ENCODE measurements around the gene EPB41L5.
"Not testable (repeated sequence)": the region's sequence is repeated elsewhere in the genome, so short reads cannot be mapped to it uniquely, and the experiment has no call there.

Gene EPB41L5

GRCh38 chr2:120100627-120101026 is 87.8 kb downstream of the EPB41L5 start:
- DNase-seq (ENCODE audit: low spot score): no peak

DNA sequence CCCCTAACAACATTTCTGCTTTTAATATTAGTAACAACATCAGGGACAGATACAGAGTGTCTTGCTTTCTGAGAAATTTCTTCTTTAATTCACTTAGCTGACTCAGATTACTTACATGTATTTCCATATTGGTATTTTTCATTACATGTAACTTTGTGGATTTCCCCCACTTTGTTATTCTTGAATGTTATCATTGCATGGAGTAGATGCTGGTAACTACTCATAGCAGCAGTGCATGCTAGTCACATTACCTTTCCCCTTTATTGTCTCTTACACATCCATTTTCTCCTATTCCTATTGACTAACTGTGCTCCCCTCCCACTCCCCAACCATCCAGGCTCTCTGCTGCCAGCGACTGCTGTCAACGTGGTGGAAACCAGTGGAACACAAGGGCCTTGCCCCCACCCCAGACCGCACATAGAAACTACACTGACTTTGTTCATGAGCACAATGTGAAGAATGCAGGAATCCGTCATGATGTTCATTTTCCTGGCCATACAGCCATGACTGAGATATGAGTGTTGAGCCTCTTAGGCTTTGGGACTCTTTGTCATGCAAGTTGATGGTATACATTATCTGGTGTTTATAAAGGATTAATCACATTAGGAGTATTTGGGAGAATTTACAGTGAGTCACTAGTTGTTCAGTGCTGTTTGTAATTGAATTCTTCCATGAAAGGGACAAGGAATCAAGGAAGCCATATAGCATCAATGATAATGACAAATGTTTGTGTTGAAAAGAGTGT is 91.0 kb downstream of the EPB41L5 start:
- no peak for DNase-seq (ENCODE audit: low spot score)

- DNase-seq (ENCODE audit: low spot score): no peak
Measured at GRCh38 chr2:120104772-120105171, 91.9 kb downstream of the EPB41L5 start.

DNA sequence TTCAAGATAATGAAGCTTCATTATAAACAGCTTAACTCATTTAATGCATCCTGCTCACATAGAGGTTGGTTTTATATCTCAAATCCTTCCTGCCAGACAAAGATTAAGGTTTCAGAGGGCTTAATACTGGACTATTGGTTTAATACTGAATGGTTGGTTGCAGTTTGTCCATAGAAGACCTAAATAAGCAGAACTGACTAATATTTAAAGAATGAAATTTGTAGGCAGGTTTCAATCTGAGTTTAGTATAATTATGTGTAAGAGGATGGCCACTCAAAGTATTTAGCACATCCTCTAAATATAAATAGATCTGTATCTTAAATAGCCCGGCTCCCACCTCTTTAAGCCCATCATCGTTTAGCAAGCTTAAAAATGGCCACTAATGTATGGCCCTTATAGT is 92.5 kb downstream of the EPB41L5 start:
- no peak for DNase-seq (ENCODE audit: low spot score)

- no peak for DNase-seq (ENCODE audit: low spot score)
Measured at GRCh38 chr2:120108049-120108448, 95.2 kb downstream of the EPB41L5 start.

- no peak for DNase-seq (ENCODE audit: low spot score)
Measured at GRCh38 chr2:120108749-120109148, 95.9 kb downstream of the EPB41L5 start.

GRCh38 chr2:120109186-120110061 is 96.5 kb downstream of the EPB41L5 start:
- DNase-seq (ENCODE audit: low spot score): peak; percentile 38

GRCh38 chr2:120110062-120110362 is 97.1 kb downstream of the EPB41L5 start:
- no peak for DNase-seq (ENCODE audit: low spot score)

GRCh38 chr2:120110507-120110906 is 97.6 kb downstream of the EPB41L5 start:
- no peak for DNase-seq (ENCODE audit: low spot score)

DNA sequence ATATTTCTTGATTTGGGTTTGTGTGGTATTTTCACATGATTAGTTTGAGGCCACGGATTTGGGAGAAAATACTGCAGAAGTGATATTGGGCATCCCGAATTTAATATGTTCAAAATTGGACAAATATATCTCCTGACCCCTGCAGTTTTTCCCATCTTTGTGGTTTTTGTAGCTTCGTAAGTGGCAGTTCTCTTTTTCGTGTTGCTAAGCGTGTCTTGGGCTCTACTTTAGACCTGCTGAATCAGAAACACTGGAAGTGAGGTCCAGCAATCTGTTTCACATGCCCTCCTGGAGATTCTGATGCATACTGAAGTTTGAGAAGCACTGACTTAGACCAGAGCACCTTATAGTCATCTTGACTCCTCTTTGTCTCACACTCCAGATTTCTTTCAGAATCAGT is 98.3 kb downstream of the EPB41L5 start:
- no peak for DNase-seq (ENCODE audit: low spot score)

- DNase-seq (ENCODE audit: low spot score): no peak
Measured at GRCh38 chr2:120118018-120118417, 105.1 kb downstream of the EPB41L5 start.

GRCh38 chr2:120118471-120118870 is 105.6 kb downstream of the EPB41L5 start:
- no peak for DNase-seq (ENCODE audit: low spot score)

DNA sequence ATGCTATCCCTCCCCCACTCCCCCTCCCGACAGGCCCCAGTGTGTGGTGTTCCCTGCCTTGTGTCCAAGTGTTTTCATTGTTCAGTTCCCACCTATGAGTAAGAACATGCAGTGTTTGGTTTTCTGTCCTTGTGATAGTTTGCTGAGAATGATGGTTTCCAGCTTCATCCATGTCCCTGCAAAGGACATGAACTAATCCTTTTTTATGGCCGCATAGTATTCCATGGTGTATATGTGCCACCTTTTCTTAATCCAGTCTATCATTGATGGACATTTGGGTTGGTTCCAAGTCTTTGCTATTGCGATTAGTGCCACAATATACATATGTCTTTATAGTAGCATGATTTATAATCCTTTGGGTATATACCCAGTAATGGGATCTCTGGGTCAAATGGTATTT is 108.5 kb downstream of the EPB41L5 start:
- DNase-seq (ENCODE audit: low spot score): not testable (repeated sequence)

- no peak for DNase-seq (ENCODE audit: low spot score)
Measured at GRCh38 chr2:120123090-120123489, 110.2 kb downstream of the EPB41L5 start.

DNA sequence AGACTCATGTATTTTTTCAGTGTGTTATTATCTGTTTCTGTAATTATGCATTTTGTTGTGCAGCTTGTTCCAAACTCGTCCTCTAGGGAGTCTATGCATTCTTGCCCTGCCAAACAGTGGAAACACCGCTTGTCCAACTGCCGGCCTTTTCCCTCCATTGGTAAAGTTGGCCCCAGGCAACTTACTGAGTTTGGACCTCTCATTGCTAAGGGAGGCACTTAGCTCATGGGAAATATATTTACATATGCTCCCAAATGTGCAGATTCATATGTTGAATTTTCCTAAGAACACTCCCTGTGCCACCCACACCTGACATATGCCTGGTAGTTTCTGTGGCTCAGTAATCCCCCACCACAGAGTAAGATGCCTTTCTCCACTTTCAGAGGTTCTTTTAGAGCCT is 112.3 kb downstream of the EPB41L5 start:
- no peak for DNase-seq (ENCODE audit: low spot score)

DNA sequence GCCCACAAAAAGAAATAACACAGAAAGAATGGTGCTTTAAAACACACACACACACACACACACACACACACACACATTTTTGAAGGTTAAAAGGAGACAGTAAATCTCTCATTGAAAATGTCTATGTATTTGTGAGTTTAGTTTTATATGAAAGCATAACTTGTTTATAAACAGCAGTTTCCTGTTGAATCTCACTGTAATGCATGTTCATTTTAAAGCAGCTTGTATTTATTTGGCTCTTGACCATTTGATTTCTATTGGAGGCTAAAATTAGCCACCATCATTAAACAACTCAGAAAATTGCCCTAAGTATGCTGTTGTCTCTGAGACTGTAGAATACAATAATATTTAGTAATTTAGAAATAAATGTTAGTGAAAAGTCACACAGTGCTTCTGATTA is 115.3 kb downstream of the EPB41L5 start:
- DNase-seq (ENCODE audit: low spot score): no peak

GRCh38 chr2:120132190-120132589 is 119.3 kb downstream of the EPB41L5 start:
- no peak for DNase-seq (ENCODE audit: low spot score)

DNA sequence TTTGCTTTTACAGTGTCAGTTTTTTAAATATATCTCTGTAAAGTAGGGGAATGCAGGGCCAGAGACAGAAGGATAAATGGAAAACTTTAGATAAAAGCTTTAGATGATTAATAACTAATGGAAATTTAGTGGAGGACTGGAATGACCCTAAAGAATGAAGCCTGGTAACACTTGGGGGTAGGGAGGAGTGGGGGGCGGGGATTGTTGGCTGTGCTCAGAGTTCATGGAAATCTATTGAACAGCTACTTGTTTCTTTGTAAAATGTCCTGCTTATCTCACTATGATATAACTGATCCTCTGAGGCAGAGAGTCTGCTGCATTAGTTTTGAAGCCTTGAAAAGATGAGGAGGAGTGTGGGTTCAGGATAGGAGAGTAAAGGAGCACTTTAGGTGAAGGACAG is 119.8 kb downstream of the EPB41L5 start:
- DNase-seq (ENCODE audit: low spot score): no peak

DNA sequence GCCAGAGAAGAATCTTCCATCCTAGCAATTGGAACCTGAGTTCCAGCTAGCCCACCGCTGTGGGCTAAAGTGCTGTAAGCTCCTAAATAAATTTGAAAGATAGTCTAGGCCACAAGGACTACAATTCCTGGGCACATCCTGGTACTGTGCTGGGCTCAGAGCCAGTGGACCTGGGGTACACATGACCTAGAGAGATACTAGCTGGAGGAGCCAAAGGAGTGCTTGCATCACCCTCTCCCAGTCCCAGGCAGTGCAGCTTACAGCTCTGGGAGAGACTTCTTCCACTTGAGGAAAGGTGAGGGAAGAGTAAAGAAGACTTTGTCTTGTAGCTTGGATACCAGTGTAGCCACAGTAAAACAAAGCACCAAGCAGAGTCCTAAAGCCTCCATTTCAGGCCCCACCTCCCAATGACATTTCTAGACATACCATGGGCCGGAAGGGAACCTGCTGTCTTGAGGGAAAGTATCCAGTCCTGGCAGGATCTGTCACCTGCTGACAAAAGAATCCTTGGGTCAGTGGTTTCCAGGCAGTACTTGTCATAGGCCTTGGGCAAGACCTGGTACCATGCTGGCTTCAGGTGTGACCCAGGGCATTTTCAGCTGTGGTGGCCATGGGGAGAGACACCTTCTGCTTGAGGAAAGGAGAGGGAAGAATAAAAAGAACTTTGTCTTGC is 120.8 kb downstream of the EPB41L5 start:
- no peak for DNase-seq (ENCODE audit: low spot score)

DNA sequence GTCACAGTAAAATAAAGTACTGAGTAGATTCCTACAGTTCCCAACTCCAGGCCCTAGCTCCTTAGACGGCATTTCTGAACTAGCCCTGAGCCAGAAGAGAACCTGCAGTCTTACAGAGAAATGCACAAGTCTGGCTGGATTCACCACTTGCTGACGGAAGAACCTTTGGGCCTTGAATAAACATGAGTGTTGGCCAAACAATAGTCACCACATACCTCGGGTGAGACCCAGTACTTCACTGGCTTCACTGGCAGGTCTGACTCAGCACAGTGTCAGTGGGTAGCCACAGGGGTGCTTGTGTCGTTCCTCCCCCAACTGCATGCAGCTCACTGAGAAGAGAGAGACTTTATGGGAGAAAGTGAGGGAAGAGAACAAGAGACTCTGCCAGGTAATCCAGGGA is 121.4 kb downstream of the EPB41L5 start:
- no peak for DNase-seq (ENCODE audit: low spot score)

- not testable (repeated sequence) for DNase-seq (ENCODE audit: low spot score)
Measured at GRCh38 chr2:120135013-120135412, 122.1 kb downstream of the EPB41L5 start.

DNA sequence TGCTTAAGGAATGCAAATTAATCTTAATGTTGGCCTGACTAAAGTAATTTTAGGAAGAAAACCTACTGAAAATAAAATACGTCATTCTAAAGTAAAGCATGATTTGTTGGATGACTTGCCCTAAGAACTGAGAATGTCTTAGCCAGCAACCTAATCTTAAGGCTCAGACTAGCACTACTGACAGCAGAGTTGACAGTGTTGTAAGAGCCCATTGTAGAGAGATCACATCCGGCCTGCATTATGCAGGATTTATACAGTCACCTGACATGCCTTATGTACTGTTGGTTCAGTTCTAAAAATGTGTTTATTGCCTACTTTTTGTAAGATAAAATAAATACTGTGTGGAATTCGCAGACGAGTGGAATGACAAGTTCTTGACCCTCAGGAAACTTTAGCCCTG is 128.0 kb downstream of the EPB41L5 start:
- no peak for DNase-seq (ENCODE audit: low spot score)

All from CD4-positive, alpha-beta T cell treated with Interleukin-15 for 4 hours (primary cell).